Measurements from ENCODE around the gene SHROOM3. TPM values are rescaled to one million over a fixed set of nuclear protein-coding genes. Genes with fewer than 3 reads are reported as not detected.
"Not testable (repeated sequence)": the region's sequence is repeated elsewhere in the genome, so short reads cannot be mapped to it uniquely, and the experiment has no call there.

SHROOM3 gene
- polyA plus RNA-seq, 4 donors: 33.3 to 39.2 (median 37.6) TPM

- no peak for DNase-seq (ENCODE audit: low read depth in 4 of 4, low spot score in 3 of 4)
Observed at GRCh38 chr4:76708971-76709771, 274.1 kb downstream of the SHROOM3 start.

GRCh38 chr4:76709772-76710090 lies 274.7 kb downstream of the SHROOM3 start:
- no peak for DNase-seq (ENCODE audit: low read depth in 4 of 4, low spot score in 3 of 4)

GRCh38 chr4:76712564-76712963 lies 277.5 kb downstream of the SHROOM3 start:
- DNase-seq (ENCODE audit: low read depth in 4 of 4, low spot score in 3 of 4): no peak

GRCh38 chr4:76714226-76714625 lies 279.2 kb downstream of the SHROOM3 start:
- DNase-seq (ENCODE audit: low read depth in 4 of 4, low spot score in 3 of 4): no peak

- no peak for DNase-seq (ENCODE audit: low read depth in 4 of 4, low spot score in 3 of 4)
Observed at GRCh38 chr4:76716020-76716419, 281.0 kb downstream of the SHROOM3 start.

- no peak for DNase-seq (ENCODE audit: low read depth in 4 of 4, low spot score in 3 of 4)
Observed at GRCh38 chr4:76716658-76717057, 281.6 kb downstream of the SHROOM3 start.

- DNase-seq (ENCODE audit: low read depth in 4 of 4, low spot score in 3 of 4): no peak
Observed at GRCh38 chr4:76717431-76717830, 282.4 kb downstream of the SHROOM3 start.

- DNase-seq (ENCODE audit: low read depth in 4 of 4, low spot score in 3 of 4): no peak
Observed at GRCh38 chr4:76718021-76718420, 283.0 kb downstream of the SHROOM3 start.

GRCh38 chr4:76718831-76719230 lies 283.8 kb downstream of the SHROOM3 start:
- DNase-seq (ENCODE audit: low read depth in 4 of 4, low spot score in 3 of 4): no peak

GRCh38 chr4:76720121-76720520 lies 285.1 kb downstream of the SHROOM3 start:
- DNase-seq (ENCODE audit: low read depth in 4 of 4, low spot score in 3 of 4): no peak

- not testable (repeated sequence) for DNase-seq (ENCODE audit: low read depth in 4 of 4, low spot score in 3 of 4)
Observed at GRCh38 chr4:76722146-76722545, 287.1 kb downstream of the SHROOM3 start.

GRCh38 chr4:76722838-76723237 lies 287.8 kb downstream of the SHROOM3 start:
- DNase-seq (ENCODE audit: low read depth in 4 of 4, low spot score in 3 of 4): no peak

- no peak for DNase-seq (ENCODE audit: low read depth in 4 of 4, low spot score in 3 of 4)
Observed at GRCh38 chr4:76723373-76723772, 288.3 kb downstream of the SHROOM3 start.

GRCh38 chr4:76723924-76724323 lies 288.9 kb downstream of the SHROOM3 start:
- DNase-seq (ENCODE audit: low read depth in 4 of 4, low spot score in 3 of 4): no peak

GRCh38 chr4:76725039-76725438 lies 290.0 kb downstream of the SHROOM3 start:
- no peak for DNase-seq (ENCODE audit: low read depth in 4 of 4, low spot score in 3 of 4)

- no peak for DNase-seq (ENCODE audit: low read depth in 4 of 4, low spot score in 3 of 4)
Observed at GRCh38 chr4:76726176-76726575, 291.1 kb downstream of the SHROOM3 start.

- no peak for DNase-seq (ENCODE audit: low read depth in 4 of 4, low spot score in 3 of 4)
Observed at GRCh38 chr4:76726631-76727030, 291.6 kb downstream of the SHROOM3 start.

GRCh38 chr4:76727934-76728333 lies 292.9 kb downstream of the SHROOM3 start:
- DNase-seq (ENCODE audit: low read depth in 4 of 4, low spot score in 3 of 4): not testable (repeated sequence)

GRCh38 chr4:76729460-76729859 lies 294.4 kb downstream of the SHROOM3 start:
- DNase-seq (ENCODE audit: low read depth in 4 of 4, low spot score in 3 of 4): no peak

GRCh38 chr4:76729980-76730379 lies 295.0 kb downstream of the SHROOM3 start:
- no peak for DNase-seq (ENCODE audit: low read depth in 4 of 4, low spot score in 3 of 4)

- DNase-seq (ENCODE audit: low read depth in 4 of 4, low spot score in 3 of 4): no peak
Observed at GRCh38 chr4:76732246-76732645, 297.2 kb downstream of the SHROOM3 start.

- no peak for DNase-seq (ENCODE audit: low read depth in 4 of 4, low spot score in 3 of 4)
Observed at GRCh38 chr4:76733068-76733771, 298.2 kb downstream of the SHROOM3 start.
